Airway epithelial cell (primary cell): Measurements from ENCODE around the gene PCF11. TPM values are rescaled to one million over a fixed set of nuclear protein-coding genes. Genes with fewer than 3 reads are reported as not detected.

Experiments used
- total RNA-seq: library from RNA; depleted of rRNA; stranded (reverse); fragments of >200 nt; gene quantifications from 2 replicates; pipeline ENCODE4 v1.2.3, GENCODE V29; 2015

Gene PCF11, protein sequence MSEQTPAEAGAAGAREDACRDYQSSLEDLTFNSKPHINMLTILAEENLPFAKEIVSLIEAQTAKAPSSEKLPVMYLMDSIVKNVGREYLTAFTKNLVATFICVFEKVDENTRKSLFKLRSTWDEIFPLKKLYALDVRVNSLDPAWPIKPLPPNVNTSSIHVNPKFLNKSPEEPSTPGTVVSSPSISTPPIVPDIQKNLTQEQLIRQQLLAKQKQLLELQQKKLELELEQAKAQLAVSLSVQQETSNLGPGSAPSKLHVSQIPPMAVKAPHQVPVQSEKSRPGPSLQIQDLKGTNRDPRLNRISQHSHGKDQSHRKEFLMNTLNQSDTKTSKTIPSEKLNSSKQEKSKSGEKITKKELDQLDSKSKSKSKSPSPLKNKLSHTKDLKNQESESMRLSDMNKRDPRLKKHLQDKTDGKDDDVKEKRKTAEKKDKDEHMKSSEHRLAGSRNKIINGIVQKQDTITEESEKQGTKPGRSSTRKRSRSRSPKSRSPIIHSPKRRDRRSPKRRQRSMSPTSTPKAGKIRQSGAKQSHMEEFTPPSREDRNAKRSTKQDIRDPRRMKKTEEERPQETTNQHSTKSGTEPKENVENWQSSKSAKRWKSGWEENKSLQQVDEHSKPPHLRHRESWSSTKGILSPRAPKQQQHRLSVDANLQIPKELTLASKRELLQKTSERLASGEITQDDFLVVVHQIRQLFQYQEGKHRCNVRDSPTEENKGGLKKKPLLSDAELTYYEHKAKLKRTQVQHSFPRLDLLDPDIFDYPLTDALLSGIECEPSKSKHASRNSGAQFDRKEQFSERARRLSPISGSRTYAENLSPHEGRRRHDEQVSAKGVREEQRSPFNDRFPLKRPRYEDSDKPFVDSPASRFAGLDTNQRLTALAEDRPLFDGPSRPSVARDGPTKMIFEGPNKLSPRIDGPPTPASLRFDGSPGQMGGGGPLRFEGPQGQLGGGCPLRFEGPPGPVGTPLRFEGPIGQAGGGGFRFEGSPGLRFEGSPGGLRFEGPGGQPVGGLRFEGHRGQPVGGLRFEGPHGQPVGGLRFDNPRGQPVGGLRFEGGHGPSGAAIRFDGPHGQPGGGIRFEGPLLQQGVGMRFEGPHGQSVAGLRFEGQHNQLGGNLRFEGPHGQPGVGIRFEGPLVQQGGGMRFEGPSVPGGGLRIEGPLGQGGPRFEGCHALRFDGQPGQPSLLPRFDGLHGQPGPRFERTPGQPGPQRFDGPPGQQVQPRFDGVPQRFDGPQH (N-terminal part only)
- total RNA-seq, result 18.0 and 19.1 TPM in 2 replicates

DNA sequence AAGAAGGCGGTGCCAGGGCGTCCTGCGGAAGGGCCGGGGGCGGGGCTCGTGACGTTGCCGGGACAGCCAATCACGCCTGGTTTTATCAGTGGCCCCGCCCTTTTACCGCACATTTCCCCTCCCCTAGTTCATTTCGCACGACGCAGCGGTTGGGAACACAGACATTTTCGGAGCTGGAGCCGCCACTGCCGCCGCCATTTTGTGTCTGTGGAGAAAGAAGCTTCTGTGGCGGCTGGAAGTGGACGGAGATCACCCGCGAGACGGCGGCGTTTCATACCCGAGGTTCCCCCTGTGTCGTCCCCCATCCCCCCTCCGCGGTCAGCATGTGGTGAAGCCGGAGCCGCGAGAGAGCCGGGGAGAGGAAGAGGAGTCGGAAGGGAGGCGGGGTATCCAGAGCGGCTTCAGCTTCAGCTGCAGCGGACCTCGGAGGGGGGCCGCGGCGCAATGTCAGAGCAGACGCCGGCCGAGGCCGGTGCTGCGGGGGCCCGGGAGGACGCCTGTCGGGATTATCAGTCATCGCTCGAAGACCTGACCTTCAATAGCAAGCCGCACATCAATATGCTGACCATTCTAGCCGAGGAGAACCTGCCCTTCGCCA is at the start of gene PCF11:
Gene PCF11 (plus strand): TSS at position 136 of the 598 bp plus-strand sequence. CDS start 309 bp downstream, at position 445.

DNA sequence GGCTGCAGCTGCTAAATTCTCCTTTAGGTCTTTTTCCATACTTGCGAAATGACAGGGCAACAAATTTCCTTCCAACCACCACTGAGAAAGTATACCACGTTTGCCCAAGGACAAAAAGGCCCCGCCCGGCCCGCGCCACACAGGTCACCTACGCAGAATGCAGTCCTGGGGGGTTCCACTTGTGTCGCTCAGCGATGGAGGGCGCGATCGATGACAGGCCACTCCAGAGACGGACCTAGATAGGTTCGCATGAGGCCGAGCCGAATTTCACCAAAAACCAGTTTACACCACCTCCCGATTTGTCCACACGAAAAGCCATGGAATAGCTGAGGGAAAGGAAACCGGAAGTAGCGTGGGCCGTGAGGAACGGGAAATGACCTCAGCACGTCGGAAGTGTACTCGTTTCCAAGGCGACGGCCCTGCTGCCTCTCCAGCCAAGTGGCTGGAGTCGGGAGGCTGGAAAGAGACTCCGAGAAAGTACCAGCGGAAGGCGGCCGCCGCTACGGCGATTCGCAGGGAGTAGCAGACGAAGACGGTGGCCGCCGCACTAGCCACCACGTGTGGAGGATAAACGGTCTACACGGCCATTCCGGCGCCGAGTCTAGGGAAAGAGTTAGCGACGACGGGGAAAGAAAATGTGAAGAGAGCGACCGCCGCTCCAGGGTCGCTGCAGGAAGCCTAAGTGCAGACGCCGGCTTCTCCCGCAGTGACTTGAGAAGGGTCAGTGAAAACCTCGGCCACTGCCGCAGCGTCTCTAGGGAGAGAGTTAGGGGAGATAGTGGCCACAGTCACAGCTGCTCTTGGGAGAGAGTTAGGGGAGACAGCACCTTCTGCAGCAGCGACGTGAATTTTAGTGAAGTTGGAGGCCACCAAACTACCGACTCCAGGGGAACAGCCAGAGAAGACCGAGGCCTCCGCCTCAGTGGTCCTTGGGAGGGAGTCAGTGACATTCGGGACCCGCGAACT is 36.7 kb downstream of the PCF11 start, which contains the start of gene ANKRD42:
Gene ANKRD42 (plus strand): TSS at position 398 of the 966 bp plus-strand sequence. CDS start 959 bp downstream, outside the sequence.

Other genes starting within 250 kb of the PCF11 start
- gene RAB30, start 85.2 kb upstream of the PCF11 start, total RNA-seq, result 4.7 and 5.1 TPM in 2 replicates
- 5.6 and 7.1 TPM in 2 replicates for gene ANKRD42, start 36.6 kb downstream of the PCF11 start, total RNA-seq
- 27.5 and 37.2 TPM in 2 replicates for gene CCDC90B, start 129.2 kb downstream of the PCF11 start, total RNA-seq